Left renal pelvis (tissue), 4 donors: ENCODE measurements around the gene DERA. TPM values are rescaled to one million over a fixed set of nuclear protein-coding genes. Genes with fewer than 3 reads are reported as not detected.
"Not testable (repeated sequence)": the region's sequence is repeated elsewhere in the genome, so short reads cannot be mapped to it uniquely, and the experiment has no call there.

Experiments used
- DNase-seq, 4 donors: peaks; one replicate each; pipeline ENCODE4 v3.0.0-alpha.2; 2013; ENCODE audit warnings: low read depth in 4 of 4, low spot score in 3 of 4
- polyA plus RNA-seq, 4 donors: library from polyadenylated mRNA; unstranded; fragments of 120-200 nt; gene quantifications; one replicate each; pipeline ENCODE4 v1.2.1, GENCODE V29; 2013; ENCODE audit not compliant: insufficient read length in 4 of 4

Gene DERA
- polyA plus RNA-seq: 10 to 100 TPM; 34.1 to 50.7 (median 47.5) TPM

DNA sequence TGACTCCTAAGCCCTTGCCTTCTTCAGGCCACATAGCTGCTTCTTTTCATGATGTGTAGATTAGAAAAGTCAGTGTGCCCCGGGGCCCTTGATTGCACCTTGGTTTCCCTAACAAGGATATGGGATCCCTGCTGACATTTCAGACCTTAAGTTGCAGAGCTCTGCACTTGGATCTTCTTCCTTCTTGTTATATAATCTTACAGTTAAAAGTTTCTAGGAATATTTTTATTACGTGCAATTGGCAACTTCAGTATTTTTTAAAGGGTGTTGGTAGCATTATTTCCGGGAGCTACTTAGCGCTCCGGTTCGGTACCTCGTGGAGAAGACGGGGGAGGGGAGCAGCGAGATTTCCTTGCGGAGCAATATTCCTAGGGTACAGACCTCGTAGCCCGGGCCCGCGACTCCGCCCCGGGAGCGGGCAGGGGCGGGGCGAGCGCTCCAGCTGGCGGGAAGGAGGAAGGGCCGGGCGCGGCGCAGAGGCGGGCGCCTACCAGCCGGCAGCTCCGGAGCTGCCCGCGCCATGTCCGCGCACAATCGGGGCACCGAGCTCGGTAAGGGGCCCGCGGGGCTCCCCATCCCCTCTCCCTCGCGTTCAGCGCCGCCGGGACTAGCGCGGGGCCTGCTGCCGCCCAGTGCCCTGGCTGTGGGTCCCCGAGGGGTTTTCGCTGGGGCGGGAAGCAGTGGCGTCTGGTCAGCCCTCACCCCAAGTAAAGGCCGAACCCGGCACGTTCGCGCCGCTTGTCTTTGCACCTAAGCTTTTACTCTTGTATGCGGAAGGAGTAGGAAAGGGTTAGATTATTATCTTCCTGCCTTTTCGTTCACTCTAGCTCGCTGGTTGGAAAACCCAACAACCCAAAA, at the start of gene DERA:
DERA (plus strand) TSS at position 469 of the 858 bp plus-strand sequence; CDS start at position 521, 52 bp downstream.
- DNase-seq: peak; percentile 43 to 58 (median 50)

DNA sequence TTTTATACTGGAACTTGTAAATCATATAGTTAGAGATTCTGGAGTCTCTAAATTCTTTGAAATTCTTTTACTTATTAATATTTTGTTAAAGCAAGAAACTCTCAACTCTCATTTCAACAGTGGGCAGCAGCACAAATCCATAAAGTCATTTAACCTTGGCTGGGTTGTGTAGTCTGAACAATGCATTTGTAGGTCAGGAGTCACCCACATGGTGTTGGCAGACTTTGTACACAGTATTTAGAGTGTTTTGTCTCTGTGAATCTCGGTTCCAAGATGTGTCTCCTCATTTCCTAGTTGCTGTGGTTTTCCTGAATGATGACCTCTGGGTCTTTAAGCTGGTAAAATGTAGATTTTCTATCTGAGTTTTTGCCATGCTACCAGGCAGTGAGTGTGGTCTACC, 49.7 kb upstream of the DERA start:
- DNase-seq: no peak

DNA sequence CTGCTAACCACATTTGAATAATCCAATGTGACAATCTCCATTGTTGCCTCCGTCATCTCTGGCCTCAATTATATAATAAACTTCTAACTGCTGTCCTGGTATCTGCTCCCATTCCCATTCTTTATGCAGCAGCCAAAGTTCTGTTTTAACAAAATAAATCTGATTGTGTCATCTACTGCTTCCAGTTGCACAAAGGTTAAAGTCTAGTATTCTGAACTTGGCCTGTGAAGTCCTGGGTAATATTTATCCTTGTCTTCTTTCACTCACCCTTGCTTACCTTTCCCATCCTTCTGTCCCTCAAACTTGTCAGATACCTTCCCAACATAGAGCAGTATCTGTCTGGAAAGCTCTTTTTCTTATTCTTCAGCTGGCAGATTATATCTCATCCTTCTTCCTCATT, 48.3 kb upstream of the DERA start:
- no peak for DNase-seq

DNA sequence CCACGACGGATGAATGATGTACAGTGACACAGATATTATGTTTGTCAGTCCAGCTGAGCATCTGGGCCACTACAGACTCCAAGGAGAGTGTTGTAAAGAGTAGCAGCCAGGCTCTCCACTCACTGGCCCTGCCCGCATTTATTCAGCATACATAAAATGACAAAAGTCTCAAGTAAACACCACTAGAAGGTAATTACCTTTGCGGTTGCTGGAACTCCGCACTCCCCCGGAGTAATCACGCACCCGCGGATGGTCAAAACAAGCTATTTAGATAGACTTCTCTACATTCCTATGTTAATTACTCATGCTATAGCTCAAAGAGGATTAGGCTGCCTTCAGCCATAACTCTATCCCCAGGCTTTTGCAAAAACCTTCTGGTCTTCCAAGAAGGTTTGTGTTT, 47.8 kb upstream of the DERA start:
- no peak for DNase-seq

DNA sequence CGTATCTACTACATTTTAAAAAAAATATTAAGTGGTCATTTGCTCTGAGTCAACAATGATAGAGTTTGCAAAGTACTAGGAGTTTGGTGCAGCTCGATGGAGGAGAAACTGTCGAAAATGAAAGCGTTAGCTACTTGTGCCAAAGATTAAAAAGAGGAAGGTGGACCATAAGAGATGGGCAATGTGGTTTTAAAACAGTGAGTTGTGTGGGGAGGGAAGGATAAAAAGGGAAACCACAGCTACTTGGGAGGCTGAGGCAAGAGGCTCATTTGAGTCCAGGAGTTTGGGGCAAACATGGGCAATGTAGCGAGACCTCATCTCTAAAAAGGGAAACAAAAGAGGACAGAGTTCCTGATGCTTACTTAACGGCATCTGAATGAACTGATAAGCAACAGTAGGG, 47.1 kb upstream of the DERA start:
- no peak for DNase-seq

DNA sequence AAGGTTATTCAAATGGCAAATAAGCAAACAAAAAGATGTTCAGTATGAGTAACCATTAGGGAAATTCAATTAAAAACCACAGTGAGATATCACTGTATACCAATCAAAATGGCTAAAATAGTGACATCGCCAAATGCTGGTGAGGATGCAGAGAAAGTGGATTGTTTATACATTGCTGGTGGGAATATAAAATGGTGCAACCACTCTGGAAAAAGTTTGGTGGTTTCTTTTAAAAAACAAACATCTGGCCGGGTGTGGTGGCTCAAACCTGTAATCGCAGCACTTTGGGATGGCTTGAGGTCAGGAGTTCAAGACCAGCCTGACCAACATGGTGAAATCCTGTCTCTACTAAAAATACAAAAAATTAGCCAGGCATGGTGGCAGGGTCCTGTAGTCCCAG, 42.9 kb upstream of the DERA start:
- DNase-seq: no peak

DNA sequence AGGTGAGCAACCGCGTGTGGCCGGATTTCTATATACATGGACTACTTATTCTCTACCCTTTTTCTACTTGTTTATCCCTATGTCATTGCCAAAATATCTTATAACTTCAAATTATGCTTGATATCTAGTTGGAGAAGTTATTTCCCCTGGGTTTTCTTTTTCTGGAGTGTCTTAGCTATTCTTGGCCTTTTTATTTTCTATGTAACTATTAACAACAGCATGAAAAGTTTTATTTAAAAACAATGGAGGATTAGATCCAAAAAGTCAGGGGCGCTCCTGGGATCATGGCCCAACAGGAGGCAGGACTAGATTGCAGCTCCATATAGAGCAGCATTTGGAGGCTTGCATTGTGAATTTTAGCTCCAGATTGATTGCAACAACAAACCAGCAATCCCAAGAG, 37.6 kb upstream of the DERA start:
- no peak for DNase-seq

DNA sequence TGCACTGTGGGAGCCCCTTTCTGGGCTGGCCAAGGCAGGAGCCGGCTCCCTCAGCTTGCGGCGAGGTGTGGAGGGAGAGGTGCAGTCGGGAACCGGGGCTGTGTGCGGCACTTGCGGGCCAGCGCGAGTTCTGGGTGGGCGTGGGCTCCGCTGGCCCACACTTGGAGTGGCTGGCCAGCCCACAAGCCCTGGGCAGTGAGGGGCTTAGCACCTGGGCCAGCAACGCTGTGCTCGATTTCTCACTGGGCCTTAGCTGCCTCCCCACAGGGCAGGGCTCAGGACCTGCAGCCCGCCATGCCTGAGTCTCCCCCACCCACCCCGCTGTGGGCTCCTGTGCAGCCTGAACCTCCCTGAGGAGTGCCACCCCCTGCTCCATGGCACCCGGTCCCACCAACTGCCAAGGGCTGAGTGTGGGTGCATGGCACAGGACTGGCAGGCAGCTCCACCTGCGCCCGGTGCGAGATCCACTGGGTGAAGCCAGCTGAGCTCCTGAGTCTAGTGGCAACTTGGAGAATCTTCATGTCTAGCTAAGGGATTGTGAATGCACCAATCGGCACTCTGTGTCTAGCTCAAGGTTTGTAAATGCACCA, 36.5 kb upstream of the DERA start:
- DNase-seq: not testable (repeated sequence)

DNA sequence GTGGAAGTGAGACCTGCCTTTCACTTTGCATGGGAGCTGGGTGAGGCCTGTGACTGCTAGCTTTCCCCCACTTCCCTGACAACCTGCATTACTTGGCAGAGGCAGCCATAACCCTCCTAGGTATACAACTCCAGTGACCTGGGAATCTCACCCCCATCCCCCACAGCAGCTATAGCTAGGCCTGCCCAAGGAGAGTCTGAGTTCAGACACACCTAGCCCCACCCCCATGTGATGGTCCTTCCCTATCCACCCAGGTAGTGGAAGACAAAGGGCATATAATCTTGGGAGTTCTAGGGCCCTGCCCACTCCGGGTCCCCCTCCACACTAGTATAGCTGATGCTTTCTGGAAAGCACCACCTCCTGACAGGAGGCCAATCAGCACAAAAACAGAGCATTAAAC, 35.3 kb upstream of the DERA start:
- DNase-seq: no peak

DNA sequence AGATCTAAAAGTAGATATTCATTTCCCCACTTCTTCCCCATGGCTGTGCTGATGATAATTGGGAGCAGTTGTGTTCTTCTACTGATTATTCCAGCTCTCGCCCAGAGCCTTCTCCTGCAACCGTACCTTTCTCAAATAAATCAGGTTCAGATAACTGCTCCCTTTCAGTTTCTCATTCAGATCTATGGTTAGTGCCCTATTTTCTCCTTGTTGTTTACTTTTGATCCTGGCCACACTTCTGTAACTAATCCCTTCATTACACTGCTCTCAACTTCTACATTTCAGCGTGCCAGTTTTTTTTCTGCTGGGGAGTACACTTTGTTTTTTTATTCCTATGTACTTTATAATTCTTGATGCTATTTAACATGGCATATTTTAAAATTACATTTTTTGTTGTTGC, 31.7 kb upstream of the DERA start:
- DNase-seq: no peak

DNA sequence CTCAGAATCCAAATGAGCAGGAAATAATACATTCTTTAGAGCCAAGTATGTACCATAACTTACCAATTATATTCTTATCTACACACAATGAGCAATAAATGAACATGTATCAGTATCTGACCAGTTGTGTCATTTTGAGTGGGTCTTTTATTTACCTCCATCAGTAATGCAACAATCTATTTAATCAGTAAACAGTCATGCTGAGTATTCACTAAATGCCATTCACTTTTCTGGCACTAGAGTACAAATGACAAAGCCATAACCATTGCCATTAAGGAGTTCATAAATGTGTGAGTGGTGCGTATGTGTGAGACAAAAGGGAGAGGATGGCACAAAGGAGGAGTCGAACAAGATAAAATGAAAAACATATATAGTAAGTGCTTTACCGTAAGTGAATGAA, 30.4 kb upstream of the DERA start:
- no peak for DNase-seq

DNA sequence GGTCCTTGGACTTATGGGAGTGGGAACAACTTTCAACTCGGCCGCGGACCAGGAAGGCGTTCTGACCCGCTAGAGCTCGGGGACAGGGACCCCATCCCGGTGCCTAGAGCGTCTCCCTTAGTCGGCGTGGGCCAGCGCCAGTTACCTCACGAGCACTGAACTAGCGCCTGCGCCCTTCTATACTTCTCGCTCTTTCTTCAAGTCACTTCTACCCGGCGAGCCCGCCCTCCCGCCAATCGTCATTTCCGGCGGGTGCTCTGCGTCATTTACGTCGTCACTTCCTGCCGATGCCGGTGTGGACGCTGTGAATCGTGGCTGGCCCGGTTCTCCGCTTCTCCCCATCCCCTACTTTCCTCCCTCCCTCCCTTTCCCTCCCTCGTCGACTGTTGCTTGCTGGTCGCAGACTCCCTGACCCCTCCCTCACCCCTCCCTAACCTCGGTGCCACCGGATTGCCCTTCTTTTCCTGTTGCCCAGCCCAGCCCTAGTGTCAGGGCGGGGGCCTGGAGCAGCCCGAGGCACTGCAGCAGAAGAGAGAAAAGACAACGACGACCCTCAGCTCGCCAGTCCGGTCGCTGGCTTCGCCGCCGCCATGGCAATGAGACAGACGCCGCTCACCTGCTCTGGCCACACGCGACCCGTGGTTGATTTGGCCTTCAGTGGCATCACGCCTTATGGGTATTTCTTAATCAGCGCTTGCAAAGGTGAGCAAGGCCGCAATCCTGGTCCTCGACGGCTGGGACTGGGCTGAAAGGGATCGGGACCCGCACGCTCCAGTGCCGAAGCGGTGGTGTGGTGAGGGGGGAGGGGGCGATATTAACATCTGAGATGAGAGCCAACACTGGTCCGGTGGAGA, 28.8 kb upstream of the DERA start, which contains the start of gene STRAP:
STRAP (plus strand) TSS at position 270 of the 854 bp plus-strand sequence; CDS start at position 591, 321 bp downstream.
- peak; percentile 94 to 97 (median 95) for DNase-seq

DNA sequence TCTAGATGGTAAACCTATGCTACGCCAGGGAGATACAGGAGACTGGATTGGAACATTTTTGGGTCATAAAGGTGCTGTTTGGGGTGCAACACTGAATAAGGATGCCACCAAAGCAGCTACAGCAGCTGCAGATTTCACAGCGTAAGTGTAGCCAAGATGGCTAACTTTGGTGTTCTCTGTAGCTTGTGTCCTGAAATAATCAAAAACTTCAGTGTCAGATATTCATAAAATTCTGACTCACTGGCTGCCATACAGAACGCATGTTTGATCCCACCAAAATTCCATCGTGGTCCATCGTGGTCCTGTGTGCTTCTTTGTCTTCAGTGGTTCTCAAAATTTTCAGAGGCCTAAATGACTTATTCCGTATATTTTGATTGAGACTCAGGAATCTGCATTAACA, 27.6 kb upstream of the DERA start:
- DNase-seq: no peak

DNA sequence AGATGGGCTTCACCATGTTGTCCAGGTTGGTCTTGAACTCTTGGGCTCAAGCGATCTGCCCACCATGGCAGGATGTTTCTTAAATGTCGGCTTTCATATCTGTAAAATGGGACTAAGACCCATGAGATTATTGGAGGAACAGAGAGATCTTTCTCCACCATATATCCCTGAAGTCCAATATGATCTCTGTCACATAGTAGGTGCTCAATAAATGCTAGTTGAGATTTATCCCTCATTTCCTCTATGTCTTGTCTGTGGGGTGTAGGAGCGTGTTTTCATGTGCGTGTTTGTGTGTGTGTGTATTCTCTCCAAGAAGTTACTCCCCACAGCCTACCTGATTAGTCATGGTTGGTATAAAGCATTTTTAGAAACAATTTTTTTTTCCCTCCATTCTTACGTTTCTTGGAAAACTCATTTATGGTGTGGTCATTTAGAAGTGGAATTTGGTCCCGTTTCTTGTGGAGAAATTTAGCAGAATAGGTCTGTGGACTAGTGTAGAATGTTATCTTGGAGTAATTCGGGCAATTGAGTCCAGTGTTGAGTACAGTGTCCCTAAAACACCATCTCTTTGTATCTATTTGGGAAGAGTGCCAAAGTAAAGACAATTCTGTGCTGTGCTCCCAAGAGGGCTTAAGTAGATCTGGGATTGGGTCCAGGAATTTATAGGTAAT, 24.6 kb upstream of the DERA start:
- DNase-seq: no peak

DNA sequence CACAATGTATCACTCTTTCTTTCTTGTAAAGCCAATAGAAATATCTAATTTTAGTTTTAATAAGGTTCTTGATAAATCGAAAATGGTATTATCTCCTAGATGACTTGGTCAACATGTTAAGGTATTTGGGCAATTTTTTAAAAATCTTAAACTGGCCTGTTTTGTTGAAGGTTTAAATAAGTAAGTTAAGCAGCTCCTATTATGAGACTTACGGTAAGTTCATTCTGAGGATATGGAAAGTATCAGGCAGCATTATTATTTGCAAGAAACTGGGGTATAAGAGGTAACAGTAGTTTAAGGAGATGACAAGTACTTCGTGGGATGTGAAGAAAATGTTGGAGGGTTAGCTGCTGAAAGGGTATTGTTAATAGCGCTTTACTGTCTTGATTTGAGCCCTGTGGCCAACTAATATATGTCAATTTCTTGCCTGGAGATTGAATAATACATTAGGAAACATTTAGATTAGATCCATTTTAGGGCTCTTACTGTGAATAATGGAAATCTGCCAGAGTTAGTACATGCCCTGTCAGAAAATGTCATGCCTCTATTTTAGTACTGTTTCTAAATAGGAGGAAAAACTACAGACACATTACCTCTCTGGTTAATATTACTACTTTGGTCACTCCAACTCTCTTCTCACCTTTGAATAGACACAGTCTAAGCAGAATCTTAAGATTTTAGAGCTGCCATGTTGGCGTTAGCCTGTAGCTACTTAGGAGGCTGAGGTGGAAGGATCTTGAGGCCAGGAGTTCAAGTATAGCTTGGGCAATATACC, 23.9 kb upstream of the DERA start:
- DNase-seq: no peak

DNA sequence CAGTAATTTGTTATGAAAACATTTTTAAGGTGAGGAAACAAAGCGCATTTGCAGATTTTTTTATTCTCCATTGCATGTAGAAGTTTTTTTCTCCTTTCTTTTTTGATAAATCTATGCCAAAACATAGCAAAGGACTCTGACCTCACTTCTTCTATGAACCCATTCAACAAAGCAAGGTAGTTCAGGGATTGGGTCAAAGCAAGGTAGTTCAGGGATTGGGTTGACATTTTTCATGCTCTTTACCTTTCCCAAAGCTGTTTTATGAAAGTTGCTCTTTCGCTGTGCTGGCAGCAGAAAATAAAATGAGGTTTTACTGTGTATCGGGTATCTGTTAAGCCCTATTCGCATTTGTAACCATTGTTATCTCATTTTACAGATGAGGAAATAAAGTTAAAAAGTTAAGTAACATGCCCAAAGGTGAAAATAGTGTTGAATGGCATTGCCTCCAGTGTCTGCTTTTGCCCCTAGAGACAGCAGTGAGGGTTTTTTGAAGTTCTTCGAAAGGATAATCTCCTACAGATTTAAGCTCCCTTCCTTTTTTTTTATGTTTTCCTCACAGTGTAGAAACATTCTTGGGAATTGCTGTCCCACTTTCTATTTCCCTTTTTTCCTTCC, 18.4 kb upstream of the DERA start:
- DNase-seq: no peak

DNA sequence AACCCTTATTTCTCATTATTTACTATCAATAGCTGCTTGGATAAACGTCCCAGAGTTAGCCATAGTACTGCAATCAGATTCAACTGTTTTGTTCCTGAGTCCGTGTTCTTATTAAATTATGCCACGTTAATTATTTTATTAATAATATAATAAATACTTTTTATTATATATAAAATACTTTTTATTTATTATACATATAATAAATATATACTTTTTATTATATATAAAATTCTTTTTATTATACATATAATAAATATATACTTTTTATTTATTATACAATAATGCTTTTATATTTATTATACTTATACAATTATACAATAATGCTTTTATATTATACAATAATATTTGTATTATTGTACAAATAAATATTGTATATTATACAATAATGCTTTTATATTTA, 17.9 kb upstream of the DERA start:
- DNase-seq: no peak

DNA sequence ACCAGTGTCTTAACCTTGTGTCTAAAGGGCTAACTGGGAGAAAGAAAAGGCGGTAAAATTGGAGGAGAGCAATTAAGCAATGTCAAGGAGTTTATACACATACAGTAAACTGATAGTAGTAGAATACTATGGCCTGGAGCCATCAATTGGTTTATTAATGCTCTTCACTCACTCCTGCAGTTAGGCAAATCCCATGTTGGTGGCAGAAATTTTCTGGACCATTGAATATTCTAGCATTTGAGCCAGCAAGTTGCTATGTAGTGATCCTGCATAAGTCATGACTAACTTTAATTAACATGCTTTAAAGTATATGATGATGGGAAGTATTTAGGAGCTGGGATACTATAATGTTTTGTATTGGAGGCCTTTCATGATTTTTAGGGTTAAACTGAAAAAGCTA, 14.3 kb upstream of the DERA start:
- no peak for DNase-seq

DNA sequence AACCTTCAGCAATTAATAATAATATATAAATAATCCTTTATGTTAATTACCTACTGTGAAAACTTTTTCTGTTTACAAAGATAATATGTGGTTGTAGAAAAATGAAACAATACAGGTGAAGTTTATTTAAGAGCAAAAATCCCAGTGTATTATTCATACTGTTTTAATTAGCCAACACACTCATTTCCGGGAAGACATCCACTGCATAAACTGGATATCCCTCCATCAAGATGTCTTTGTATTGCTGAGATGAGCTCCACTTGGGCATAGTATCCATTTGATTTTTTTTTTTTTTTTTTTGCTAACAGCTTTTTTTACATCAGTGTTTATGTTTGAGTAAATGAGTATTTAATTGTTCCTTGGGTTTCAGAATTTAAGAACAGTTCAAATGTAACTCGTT, 13.7 kb upstream of the DERA start:
- no peak for DNase-seq
